Measurements from ENCODE around the gene KRT7. TPM values are rescaled to one million over a fixed set of nuclear protein-coding genes. Genes with fewer than 3 reads are reported as not detected.
"Not testable (repeated sequence)": the region's sequence is repeated elsewhere in the genome, so short reads cannot be mapped to it uniquely, and the experiment has no call there.

Gene KRT7
- total RNA-seq, 3 donors from 2014 or later: 1.2 to 2.1 (median 1.5) TPM

DNA sequence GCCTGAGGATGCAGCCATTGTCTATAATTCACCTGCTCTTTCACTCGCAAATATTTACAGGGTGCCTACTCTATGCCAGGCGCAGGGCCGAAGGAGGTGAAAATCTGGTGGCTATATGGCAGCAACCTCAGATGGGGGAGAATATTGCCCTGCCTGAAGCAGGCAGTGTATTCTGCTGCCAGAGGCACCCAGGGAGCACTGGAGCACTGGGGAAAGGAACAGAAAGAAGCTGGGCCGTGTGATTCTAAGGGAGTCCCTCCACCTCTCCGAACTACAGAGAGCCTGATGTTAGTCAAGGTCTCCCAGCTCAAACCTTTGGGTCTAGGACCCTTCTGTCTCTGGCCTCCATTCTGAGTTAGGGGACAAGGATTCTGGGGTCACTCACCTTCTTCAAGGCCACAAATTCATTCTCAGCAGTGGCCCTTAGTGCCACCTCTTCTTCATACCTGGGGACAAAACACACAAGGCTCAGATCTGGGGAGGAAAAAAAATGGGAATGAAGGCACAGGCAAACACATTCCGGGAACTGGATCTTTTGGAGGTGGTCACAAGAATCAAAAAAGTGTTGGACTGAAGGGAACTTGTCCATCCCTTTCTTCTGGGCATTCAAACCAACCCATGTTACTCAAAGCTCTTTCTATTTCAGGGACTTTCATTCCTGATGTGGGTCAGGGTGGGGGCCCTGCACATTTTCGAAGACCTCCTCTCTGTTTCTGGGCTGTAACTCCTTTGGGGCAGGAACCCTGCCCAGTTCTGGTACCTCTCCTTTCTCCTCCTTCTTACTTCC lies 22.1 kb downstream of the KRT7 start:
- DNase-seq (no peak), ATAC-seq (no peak)
- peaks cover 13% of the 10 kb centered on the region for H3K4me1 Mint-ChIP-seq (ENCODE audit: low read depth)
- H3K36me3 Mint-ChIP-seq (ENCODE audit: insufficient read depth): no peaks in the 10 kb centered on the region
- H3K4me3 Mint-ChIP-seq: no peak overlapping the region
- H3K27me3 Mint-ChIP-seq (ENCODE audit: low read depth): peaks cover 44% of the 10 kb centered on the region
- no peaks in the 10 kb centered on the region for H3K9me3 Mint-ChIP-seq

DNA sequence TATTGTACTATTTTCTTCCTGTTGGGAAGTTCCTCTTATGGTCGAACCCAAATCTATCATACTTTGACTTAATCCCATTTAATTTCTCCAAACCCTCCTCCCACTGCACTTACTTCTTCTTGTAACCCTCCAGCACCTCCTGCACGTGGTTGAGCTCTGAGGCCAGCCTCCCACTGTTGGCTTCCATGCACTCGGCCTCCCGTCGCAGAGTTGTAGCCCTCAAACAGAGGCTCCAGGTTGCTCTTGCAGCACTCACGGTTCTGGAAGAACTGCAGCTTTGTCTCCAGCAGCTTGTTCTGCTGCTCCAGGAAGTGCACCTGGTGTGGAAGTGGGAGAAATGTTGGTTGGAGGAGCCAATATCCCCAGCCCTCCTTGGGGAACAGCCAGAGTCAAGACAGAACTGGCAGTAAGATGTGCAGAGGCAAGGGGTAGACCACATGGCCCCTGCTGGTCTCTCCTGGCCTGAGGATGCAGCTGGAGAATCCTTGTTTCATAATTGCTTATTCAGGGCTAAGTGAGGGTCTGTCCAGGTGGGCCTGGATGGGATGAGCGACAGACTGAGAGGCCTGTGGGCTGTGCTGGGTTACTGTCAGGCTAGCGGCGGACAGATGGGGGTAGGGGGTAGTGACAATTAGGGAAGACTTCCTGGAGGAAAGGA lies 23.0 kb downstream of the KRT7 start:
- no peak for DNase-seq
- Mint-ChIP-seq H3K4me3 (no peak overlapping the region), H3K27me3 (ENCODE audit: low read depth) (peaks cover 50% of the 10 kb centered on the region)

DNA sequence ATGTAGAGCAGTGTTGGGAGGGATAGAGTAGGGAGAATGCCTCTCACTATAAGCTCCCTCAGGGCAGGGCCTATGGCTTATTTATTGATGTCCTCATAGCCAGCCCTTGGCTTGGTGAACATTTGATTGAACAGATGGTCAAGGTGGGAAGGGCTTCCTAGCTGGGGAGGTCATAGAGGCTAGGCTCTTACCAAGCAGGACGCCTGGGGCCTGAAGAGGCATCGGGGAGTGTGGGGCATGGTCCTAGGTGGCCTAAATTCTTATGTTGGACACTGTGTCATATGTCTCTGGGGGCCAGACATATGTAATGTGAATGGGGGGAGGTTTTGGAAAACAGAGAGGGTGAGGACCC lies 23.5 kb downstream of the KRT7 start:
- Mint-ChIP-seq H3K27me3 (ENCODE audit: low read depth) (peaks cover 48% of the 10 kb centered on the region), H3K4me1 (ENCODE audit: low read depth) (peaks cover 12% of the 10 kb centered on the region), H3K36me3 (ENCODE audit: insufficient read depth) (no peaks in the 10 kb centered on the region), H3K9me3 (no peaks in the 10 kb centered on the region), H3K4me3 (no peak overlapping the region)
- ATAC-seq: no peak
- DNase-seq: no peak

More for the DNA sequence above, 23.0 kb downstream of the KRT7 start:
- peaks cover 16% of the 10 kb centered on the region for H3K4me1 Mint-ChIP-seq (ENCODE audit: low read depth)
- ATAC-seq: no peak
- no peaks in the 10 kb centered on the region for H3K9me3 Mint-ChIP-seq
- no peaks in the 10 kb centered on the region for H3K36me3 Mint-ChIP-seq (ENCODE audit: insufficient read depth)

DNA sequence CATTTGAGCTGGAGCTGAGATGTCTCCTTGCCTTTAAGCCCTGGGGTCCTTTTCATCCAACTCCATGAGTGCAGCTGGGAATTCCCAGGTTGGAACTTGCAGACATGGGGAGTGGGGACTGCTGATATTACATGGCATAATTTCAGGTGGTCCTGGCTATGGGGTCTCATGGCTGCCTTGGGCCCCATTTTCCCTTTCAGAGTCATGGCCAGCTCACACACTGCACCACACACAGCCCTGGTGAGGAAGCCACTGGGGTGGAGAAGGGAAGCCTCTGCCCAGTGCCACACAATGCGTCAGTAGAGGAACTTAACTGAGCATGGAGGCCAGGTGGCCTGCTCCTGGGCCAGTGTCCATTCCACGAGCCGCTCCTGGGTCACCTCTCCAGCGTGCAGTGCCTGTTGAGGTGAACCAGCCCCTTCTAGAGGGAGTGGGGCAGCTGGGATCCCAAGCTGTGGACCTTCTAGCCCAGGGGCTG lies 24.1 kb downstream of the KRT7 start:
- DNase-seq (no peak), ATAC-seq (no peak)
- H3K9me3 Mint-ChIP-seq: no peaks in the 10 kb centered on the region
- H3K27me3 Mint-ChIP-seq (ENCODE audit: low read depth): peaks cover 48% of the 10 kb centered on the region
- H3K4me3 Mint-ChIP-seq: no peak overlapping the region
- H3K36me3 Mint-ChIP-seq (ENCODE audit: insufficient read depth): no peaks in the 10 kb centered on the region
- peaks cover 9% of the 10 kb centered on the region for H3K4me1 Mint-ChIP-seq (ENCODE audit: low read depth)

DNA sequence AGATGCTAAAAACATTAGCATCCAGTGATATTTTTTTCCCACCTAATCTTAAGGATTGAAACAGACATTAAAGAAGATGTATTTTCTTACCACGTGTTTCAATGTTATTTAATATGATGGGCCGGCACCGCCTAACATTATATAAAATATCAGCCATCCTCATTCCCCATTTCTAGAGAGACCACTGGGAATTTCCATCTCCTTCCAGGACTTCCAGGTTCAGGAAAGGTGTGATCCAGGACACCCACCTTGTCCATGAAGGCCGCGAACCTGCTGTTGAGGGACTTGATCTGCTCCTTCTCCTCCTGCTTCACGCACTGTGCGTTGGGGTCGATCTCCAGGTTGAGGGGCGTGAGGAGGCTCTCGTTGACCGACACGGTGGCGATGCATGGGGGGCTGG lies 24.9 kb downstream of the KRT7 start:
- not testable (repeated sequence) for H3K4me3 Mint-ChIP-seq; H3K9me3 Mint-ChIP-seq; DNase-seq; H3K36me3 Mint-ChIP-seq (ENCODE audit: insufficient read depth); H3K4me1 Mint-ChIP-seq (ENCODE audit: low read depth); ATAC-seq
- H3K27me3 Mint-ChIP-seq (ENCODE audit: low read depth): peaks cover 51% of the 10 kb centered on the region

DNA sequence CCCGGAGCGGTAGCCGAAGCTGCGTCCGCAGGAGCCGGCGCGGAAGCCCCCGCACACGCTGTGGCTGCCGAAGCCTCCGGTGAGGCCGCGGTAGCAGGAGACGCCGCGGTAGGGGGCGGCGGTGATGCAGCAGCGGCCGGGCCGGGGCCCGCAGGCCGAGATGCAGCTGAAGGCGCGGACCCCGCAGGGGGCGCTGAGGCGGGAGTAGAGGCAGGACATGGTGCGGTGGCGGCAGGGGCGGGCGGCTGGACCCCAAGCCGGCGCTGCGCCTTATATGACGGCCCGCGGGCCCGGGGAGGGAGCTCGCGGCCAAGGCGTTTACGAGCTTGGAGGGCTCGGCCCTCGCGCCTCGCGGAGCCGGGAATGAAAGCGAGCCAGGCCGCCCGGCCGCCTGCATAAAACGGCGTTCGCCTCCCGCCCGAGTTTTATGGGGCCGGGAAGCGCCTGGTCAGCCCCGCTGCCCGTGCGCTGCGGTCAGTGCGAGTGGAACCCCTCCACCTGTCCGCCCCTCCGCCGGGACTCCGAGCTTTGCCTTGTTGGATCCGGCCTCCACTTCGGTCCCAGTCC lies 25.4 kb downstream of the KRT7 start:
- ATAC-seq: peak in 1 of 2 donors; percentile 30
- no peak overlapping the region for H3K4me3 Mint-ChIP-seq
- no peak for DNase-seq
- no peaks in the 10 kb centered on the region for H3K9me3 Mint-ChIP-seq
- H3K36me3 Mint-ChIP-seq (ENCODE audit: insufficient read depth): no peaks in the 10 kb centered on the region
- H3K27me3 Mint-ChIP-seq (ENCODE audit: low read depth): peaks cover 51% of the 10 kb centered on the region
- H3K4me1 Mint-ChIP-seq (ENCODE audit: low read depth): peaks cover 9% of the 10 kb centered on the region

DNA sequence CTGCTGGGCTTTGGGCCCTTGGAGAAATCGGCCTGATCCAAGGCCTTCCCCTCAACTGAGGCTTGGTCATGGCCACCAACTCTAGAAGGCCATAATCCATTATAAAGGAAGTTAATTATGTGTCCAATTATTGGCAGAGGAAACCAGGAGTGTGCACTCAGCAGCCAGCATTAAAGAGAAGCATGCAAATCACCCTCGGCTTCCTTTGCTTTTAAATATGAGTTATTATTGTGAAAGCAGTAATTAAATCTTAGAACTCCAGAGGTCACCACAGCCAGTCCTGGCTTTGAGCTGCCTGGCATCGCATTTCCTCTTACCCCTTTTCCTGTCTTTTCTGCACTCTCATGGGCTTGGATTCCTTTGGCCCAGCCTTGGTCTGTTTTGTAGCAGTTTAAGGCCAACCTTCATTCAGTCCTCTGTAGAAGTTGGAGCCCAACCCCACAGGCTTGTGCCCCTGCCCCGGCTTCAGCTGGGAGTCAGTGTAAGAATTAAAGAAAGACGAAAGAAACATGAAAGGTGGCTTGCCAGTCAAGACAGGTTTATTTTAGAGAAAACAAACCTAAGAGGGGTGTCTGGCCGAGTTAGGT lies 26.7 kb downstream of the KRT7 start:
- H3K4me3 Mint-ChIP-seq: no peak overlapping the region
- no peaks in the 10 kb centered on the region for H3K36me3 Mint-ChIP-seq (ENCODE audit: insufficient read depth)
- DNase-seq (no peak), ATAC-seq (no peak)
- peaks cover 49% of the 10 kb centered on the region for H3K27me3 Mint-ChIP-seq (ENCODE audit: low read depth)
- no peaks in the 10 kb centered on the region for H3K9me3 Mint-ChIP-seq
- peaks cover 9% of the 10 kb centered on the region for H3K4me1 Mint-ChIP-seq (ENCODE audit: low read depth)

DNA sequence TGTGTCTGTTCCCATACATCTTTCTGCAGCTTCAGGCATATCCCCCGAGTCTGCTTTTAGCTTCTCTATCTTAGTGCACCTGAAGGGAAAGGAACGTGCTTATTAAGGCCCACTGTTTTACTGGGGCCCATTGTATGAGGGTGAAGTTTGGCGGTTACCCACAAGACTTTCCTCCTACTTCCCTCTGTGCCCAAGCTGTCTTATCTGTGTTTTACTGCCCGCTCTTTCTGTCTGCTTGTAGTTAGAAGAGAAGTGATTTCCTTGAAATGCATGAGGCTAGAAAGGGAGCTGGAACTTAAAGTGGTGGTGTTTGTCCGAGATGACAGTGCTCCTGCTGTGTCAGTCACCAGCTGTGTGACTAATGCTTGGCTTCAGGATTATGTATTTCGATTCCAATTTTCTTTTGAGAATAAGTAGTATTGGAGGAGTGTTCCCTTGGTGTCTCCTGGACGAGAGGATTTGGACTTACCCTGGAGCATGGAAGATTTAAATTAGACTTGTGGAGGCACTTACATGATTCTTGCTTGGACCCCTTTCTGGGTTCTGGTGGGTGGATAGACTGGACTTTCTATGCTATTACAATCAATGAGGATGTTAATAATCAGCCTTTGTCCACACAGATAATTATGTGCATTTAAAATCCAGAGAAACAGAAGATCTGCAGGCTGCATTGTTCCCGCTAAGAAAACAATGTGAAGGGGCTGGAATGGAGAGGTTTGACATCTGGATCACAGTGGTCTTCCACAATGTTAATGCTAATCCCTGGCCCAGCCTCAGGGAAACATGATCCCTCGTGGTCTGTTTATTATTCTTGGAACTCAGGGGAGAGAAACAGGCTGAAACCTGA lies 27.5 kb downstream of the KRT7 start:
- H3K4me1 Mint-ChIP-seq (ENCODE audit: low read depth): peaks cover 9% of the 10 kb centered on the region
- peaks cover 42% of the 10 kb centered on the region for H3K27me3 Mint-ChIP-seq (ENCODE audit: low read depth)
- no peak for DNase-seq
- no peak for ATAC-seq
- no peaks in the 10 kb centered on the region for H3K36me3 Mint-ChIP-seq (ENCODE audit: insufficient read depth)
- H3K9me3 Mint-ChIP-seq: no peaks in the 10 kb centered on the region
- H3K4me3 Mint-ChIP-seq: no peak overlapping the region

DNA sequence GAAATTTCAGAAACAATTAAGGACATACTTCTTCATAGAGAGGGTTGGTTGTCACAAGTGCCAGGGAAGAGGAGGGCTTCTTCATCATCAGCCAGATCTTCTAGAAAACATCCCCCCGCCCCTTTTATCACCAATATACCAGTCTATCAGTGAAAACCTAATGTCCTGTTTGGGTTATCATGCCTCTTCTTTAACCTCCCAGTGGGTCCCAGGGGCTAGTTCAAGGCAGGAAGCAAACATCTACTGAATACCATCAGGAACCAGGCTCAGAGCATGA lies 28.1 kb downstream of the KRT7 start:
- no peak overlapping the region for H3K4me3 Mint-ChIP-seq
- no peaks in the 10 kb centered on the region for H3K9me3 Mint-ChIP-seq
- peaks cover 9% of the 10 kb centered on the region for H3K4me1 Mint-ChIP-seq (ENCODE audit: low read depth)
- H3K36me3 Mint-ChIP-seq (ENCODE audit: insufficient read depth): no peaks in the 10 kb centered on the region
- ATAC-seq: no peak
- no peak for DNase-seq
- peaks cover 36% of the 10 kb centered on the region for H3K27me3 Mint-ChIP-seq (ENCODE audit: low read depth)

DNA sequence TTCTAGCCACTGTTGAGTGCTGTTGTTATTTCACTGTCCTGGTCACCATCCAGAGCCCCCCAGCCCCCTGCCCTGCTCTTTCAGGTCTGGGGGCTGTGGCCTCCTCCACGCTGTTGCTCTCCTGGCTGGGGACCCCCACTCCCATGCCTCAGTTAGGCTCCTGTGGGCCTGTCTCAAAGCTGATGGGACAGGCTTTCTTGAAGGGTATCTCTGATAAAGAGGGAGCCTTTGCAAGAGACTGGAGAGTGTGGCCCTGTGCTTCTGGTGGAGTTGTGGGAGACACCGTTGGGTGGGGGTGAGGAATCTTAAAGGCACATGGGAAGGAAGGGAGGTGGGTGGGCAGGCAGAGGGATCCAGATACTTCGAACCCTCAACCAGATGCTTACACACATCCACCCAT lies 29.2 kb downstream of the KRT7 start:
- Mint-ChIP-seq H3K9me3 (no peaks in the 10 kb centered on the region), H3K27me3 (ENCODE audit: low read depth) (peaks cover 29% of the 10 kb centered on the region), H3K36me3 (ENCODE audit: insufficient read depth) (no peaks in the 10 kb centered on the region), H3K4me3 (no peak overlapping the region), H3K4me1 (ENCODE audit: low read depth) (peaks cover 9% of the 10 kb centered on the region)
- no peak for DNase-seq
- no peak for ATAC-seq

DNA sequence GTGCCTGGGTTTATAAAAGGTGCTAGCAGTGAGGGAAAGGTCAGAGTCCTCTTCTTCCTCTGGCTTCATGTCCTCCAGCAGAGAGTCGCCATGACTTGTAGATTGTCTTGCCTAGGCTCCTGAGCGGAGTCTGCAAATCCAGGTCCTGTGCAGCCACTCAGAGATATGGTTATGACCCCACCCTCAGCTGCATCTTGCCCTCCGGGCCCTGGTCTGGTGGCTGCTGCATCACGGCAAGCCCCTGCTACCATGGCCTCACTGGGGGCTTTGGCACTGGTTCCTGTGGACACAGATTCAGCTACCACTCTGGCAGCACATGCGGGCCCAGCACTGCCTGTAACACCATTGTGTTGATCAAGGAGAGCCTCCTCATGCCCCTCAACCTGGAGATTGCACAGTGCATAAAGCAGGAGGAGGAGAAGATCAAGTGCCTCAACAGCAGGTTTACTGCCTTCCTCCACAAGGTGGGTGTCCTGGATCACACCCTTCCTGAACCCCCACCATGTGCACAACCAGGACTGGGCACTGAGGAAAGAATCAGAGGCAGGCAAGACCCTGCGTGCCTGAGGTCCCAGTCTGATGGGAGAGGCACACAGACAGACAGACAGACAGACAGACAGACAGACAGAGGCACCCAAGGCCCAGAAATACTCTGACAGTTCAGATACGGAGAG lies 30.9 kb downstream of the KRT7 start:
- Mint-ChIP-seq H3K27me3 (ENCODE audit: low read depth) (peaks cover 20% of the 10 kb centered on the region), H3K9me3 (no peaks in the 10 kb centered on the region), H3K36me3 (ENCODE audit: insufficient read depth) (no peaks in the 10 kb centered on the region), H3K4me1 (ENCODE audit: low read depth) (peaks cover 9% of the 10 kb centered on the region), H3K4me3 (no peak overlapping the region)
- ATAC-seq: no peak
- no peak for DNase-seq

DNA sequence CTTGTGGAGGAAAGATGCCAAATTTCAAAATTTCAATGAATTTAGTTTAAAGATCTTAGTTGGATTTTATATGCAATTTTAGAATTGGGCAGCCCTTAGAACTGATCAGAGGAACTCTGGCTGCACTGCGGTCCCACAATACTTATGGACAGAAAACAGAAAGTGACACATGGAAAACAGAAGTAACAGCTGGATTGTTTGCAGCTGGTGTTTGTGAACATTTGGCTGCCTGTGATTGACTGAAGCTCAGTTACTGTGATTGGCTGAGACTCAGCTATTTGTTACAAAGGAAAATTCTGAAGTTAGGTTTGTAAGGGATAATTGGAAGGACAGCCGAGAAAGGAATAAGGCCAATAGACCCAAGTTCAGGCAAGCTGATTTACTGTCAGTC lies 31.4 kb downstream of the KRT7 start:
- Mint-ChIP-seq H3K36me3 (ENCODE audit: insufficient read depth) (no peaks in the 10 kb centered on the region), H3K4me1 (ENCODE audit: low read depth) (peaks cover 7% of the 10 kb centered on the region), H3K4me3 (no peak overlapping the region), H3K27me3 (ENCODE audit: low read depth) (peaks cover 16% of the 10 kb centered on the region), H3K9me3 (no peaks in the 10 kb centered on the region)
- DNase-seq (no peak), ATAC-seq (no peak)

DNA sequence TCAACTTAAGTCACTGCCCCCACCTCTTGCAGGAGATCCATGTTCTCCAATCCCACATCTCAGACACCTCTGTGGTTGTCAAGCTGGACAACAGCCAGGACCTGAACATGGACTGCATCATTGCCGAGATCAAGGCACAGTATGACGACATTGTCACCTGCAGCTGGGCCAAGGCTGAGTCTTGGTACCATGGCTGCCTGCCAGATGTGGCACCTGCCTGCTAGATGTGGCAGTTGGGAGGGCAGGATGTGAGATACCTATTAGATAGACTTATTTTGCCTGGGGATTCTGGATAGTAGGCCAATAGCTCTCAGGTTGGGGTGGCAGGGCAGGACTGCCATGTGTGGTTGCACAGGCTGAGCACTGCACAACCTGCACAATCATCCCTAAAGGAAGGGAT lies 33.5 kb downstream of the KRT7 start:
- Mint-ChIP-seq H3K27me3 (ENCODE audit: low read depth) (peaks cover 14% of the 10 kb centered on the region), H3K9me3 (no peaks in the 10 kb centered on the region), H3K36me3 (ENCODE audit: insufficient read depth) (no peaks in the 10 kb centered on the region), H3K4me1 (ENCODE audit: low read depth) (no peaks in the 10 kb centered on the region), H3K4me3 (no peak overlapping the region)
- DNase-seq (no peak), ATAC-seq (no peak)

DNA sequence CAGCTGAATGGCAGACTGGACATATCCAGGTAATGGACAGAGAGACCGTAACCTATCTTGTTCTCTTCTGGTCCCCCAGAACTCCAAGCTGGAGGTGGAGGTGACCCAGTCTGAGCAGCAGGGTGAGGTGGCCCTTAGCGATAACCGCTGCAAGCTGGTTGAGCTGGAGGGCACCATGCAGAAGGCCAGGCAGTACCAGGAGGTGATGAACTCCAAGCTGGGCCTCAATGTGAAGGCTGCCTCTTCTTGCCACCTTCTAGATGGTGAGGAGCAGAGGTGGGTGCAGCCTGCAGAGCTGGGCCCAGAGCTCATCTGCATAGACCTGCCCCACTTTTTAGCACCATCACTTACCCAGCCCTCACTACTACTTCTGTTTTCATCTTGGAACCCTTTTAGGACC lies 34.2 kb downstream of the KRT7 start:
- no peak for ATAC-seq
- H3K4me3 Mint-ChIP-seq: no peak overlapping the region
- peaks cover 14% of the 10 kb centered on the region for H3K27me3 Mint-ChIP-seq (ENCODE audit: low read depth)
- H3K36me3 Mint-ChIP-seq (ENCODE audit: insufficient read depth): no peaks in the 10 kb centered on the region
- H3K4me1 Mint-ChIP-seq (ENCODE audit: low read depth): no peaks in the 10 kb centered on the region
- no peak for DNase-seq
- H3K9me3 Mint-ChIP-seq: no peaks in the 10 kb centered on the region
